Calu3 (cell line): ENCODE results near the gene CYP19A1. TPM values are rescaled to one million over a fixed set of nuclear protein-coding genes. Genes with fewer than 3 reads are reported as not detected.

ENCODE experiments used
- BruUV-seq: library from RNA; stranded (reverse); fragments of 400-500 nt; replicated peaks from 2 replicates; lab custom pipeline; 2021; lab: Mats Ljungman, UMichigan
- CTCF ChIA-PET: fragments of 300-600 bp; sonication (Branson Sonifier 250); formaldehyde crosslinking; loops from one replicate; lab custom pipeline; 2022; ENCODE audit warnings: antibody characterized with exemption; lab: Charles Lee
- DNase-seq: peaks from one replicate; pipeline ENCODE4 v3.0.0; 2022
- H3K27ac Mint-ChIP-seq: one replicate; pipeline ENCODE4 v1.8.0; 2022; ENCODE audit warnings: mixed read lengths; ENCODE audit not compliant: unreplicated experiment
- H3K27me3 Mint-ChIP-seq: one replicate; pipeline ENCODE4 v1.8.0; 2022; ENCODE audit warnings: mixed read lengths; ENCODE audit not compliant: unreplicated experiment
- H3K36me3 Mint-ChIP-seq: one replicate; pipeline ENCODE4 v1.8.0; 2022; ENCODE audit warnings: mild to moderate bottlenecking, moderate library complexity, mixed read lengths; ENCODE audit not compliant: insufficient read depth, unreplicated experiment
- H3K4me1 Mint-ChIP-seq: one replicate; pipeline ENCODE4 v1.8.0; 2022; ENCODE audit warnings: mild to moderate bottlenecking, low read depth, mixed read lengths; ENCODE audit not compliant: unreplicated experiment
- H3K4me3 Mint-ChIP-seq: one replicate; pipeline ENCODE4 v1.8.0; 2022; ENCODE audit warnings: mild to moderate bottlenecking, low read depth, moderate library complexity, mixed read lengths; ENCODE audit not compliant: unreplicated experiment
- H3K9me3 Mint-ChIP-seq: one replicate; pipeline ENCODE4 v1.8.0; 2022; ENCODE audit warnings: low read depth, mixed read lengths; ENCODE audit not compliant: unreplicated experiment
- intact Hi-C: fragments of 100-400 bp; cut with micrococcal nuclease; formaldehyde crosslinking; loops from one replicate; pipeline ENCODE4 v1.10.0; 2022; ENCODE audit not compliant: unreplicated experiment
- total RNA-seq: library from RNA; stranded (reverse); gene quantifications from 2 replicates; pipeline ENCODE4 v1.2.3, GENCODE V29; 2022
- TF ChIP-seq, protein P1 (sequence below): fragments of 200-600 bp; IDR thresholded peaks from one replicate; pipeline ENCODE4 v1.8.0; 2022; ENCODE audit warnings: antibody characterized with exemption; ENCODE audit not compliant: unreplicated experiment

The CYP19A1 gene
- total RNA-seq, 1 experiment from 2014 or later: not detected

GRCh38 chr15:51232581-51232980 lies 105.8 kb downstream of the CYP19A1 start:
- intact Hi-C loops: no loop called here
- TF ChIP-seq, protein P1, sequence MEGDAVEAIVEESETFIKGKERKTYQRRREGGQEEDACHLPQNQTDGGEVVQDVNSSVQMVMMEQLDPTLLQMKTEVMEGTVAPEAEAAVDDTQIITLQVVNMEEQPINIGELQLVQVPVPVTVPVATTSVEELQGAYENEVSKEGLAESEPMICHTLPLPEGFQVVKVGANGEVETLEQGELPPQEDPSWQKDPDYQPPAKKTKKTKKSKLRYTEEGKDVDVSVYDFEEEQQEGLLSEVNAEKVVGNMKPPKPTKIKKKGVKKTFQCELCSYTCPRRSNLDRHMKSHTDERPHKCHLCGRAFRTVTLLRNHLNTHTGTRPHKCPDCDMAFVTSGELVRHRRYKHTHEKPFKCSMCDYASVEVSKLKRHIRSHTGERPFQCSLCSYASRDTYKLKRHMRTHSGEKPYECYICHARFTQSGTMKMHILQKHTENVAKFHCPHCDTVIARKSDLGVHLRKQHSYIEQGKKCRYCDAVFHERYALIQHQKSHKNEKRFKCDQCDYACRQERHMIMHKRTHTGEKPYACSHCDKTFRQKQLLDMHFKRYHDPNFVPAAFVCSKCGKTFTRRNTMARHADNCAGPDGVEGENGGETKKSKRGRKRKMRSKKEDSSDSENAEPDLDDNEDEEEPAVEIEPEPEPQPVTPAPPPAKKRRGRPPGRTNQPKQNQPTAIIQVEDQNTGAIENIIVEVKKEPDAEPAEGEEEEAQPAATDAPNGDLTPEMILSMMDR: no peak
- no peaks in the 10 kb centered on the region for H3K9me3 Mint-ChIP-seq
- H3K27ac Mint-ChIP-seq: no peak overlapping the region
- no peak overlapping the region for H3K4me3 Mint-ChIP-seq
- BruUV-seq: no TSS peak
- peaks cover 9% of the 10 kb centered on the region for H3K27me3 Mint-ChIP-seq
- no peak for DNase-seq
- CTCF ChIA-PET: no interaction called here
- no peaks in the 10 kb centered on the region for H3K36me3 Mint-ChIP-seq
- H3K4me1 Mint-ChIP-seq: peaks cover 13% of the 10 kb centered on the region

DNA sequence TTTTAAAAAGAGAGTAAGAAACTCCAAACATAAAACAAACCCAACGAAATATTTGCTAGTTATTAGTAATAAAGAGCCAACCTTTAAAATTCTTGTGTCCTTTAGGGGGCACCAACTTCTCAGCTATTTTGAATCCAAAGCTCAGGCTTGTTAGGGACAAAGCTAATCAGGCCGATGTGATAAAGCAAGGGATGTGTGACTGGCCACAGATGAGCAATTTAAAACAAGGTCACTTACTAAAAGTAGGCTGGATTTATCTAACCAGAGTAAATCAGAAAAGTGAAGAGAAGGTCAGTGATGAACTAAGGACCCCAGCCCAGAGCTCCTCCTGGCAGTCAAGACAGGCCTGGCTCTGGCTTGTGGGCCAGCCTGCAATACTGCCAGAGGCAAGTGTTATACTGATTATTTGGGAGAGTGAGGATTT lies 108.5 kb downstream of the CYP19A1 start:
- CTCF ChIA-PET: interaction anchor here (0.8 to 1.2 kb wide), 6 partner anchors 9 to 172 kb away, joined by 3 to 7 read pairs (median 3); no protein-coding TSS in a partner anchor
- Mint-ChIP-seq H3K4me1 (peaks cover 13% of the 10 kb centered on the region), H3K27ac (no peak overlapping the region), H3K9me3 (no peaks in the 10 kb centered on the region), H3K36me3 (no peaks in the 10 kb centered on the region), H3K27me3 (no peaks in the 10 kb centered on the region), H3K4me3 (no peak overlapping the region)
- no peak for DNase-seq
- intact Hi-C loops: loop anchor here (1.0 to 2.0 kb wide), 2 partner anchors 151 to 269 kb away; no protein-coding TSS in a partner anchor
- TF ChIP-seq, protein P1: no peak
- no TSS peak for BruUV-seq

DNA sequence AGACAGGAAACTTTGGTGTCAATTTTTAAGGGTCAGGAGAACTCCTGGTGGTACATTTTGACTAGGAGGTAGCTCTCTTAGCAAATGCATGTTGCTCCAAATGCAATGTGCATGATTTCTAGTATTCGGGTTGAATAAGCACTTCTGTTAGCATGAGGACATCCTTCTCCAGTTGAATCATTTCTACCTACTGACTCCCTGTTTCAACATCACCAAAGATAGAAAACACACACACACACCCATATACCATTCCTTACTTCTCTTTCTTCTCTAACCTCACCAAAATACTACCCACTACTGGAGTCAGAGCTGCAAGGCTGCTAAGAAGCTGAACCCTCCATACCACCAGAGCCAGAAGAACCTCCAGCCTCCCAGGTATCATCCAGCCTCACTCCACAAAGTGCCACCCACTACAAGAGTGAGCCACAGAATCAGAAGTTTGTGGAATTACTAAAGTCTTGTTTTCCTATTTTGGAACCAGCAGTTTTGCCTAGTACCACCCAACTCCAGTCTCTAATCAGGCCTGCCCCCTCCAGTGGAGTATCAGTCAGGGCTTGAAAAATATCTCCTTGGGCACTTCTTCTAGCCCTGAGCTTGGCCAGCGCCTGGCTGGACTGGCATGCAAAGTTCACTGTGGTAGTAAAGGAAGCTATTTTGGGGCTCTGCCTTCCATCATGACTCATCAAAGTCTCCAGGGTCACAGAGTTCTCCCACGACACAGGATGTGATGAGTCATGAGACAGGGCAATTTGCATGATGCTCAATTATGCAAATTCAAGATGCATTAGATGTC lies 110.3 kb downstream of the CYP19A1 start:
- H3K4me1 Mint-ChIP-seq: peaks cover 13% of the 10 kb centered on the region
- CTCF ChIA-PET: no interaction called here
- H3K4me3 Mint-ChIP-seq: no peak overlapping the region
- no peak overlapping the region for H3K27ac Mint-ChIP-seq
- H3K27me3 Mint-ChIP-seq: no peaks in the 10 kb centered on the region
- peak; percentile 36 for DNase-seq
- intact Hi-C loops: no loop called here
- TF ChIP-seq, protein P1: no peak
- no peaks in the 10 kb centered on the region for H3K9me3 Mint-ChIP-seq
- H3K36me3 Mint-ChIP-seq: no peaks in the 10 kb centered on the region
- BruUV-seq: no TSS peak

- Mint-ChIP-seq H3K9me3 (no peaks in the 10 kb centered on the region), H3K4me3 (no peak overlapping the region), H3K27me3 (no peaks in the 10 kb centered on the region), H3K36me3 (no peaks in the 10 kb centered on the region), H3K4me1 (peaks cover 13% of the 10 kb centered on the region), H3K27ac (no peak overlapping the region)
- TF ChIP-seq, protein P1: no peak
- no TSS peak for BruUV-seq
- DNase-seq: no peak
- CTCF ChIA-PET: no interaction called here
- intact Hi-C loops: no loop called here
Observed at GRCh38 chr15:51226576-51227210, 111.7 kb downstream of the CYP19A1 start.
